Natural killer cell treated with Interleukin-12 subunit alpha and Interleukin-12 subunit beta and Interleukin-15 and Interleukin-18, amount 100 ng/mL, for 72 hours (primary cell): ENCODE results near the gene VEGFB. TPM values are rescaled to one million over a fixed set of nuclear protein-coding genes. Genes with fewer than 3 reads are reported as not detected.

ENCODE experiments used
- ATAC-seq, 2 donors: fragments of 150-1000 bp; cut with Tn5 transposase in 1 of 2; sonication (Bioruptor Pico), chemical (Tn5 transposase) in 1 of 2; 2 replicates each; pipeline ENCODE4 v1.10.0; 2021
- DNase-seq: peaks from one replicate; pipeline ENCODE4 v3.0.0; 2022; ENCODE audit warnings: low spot score
- H3K27ac Mint-ChIP-seq, 2 donors: 1 replicate in 1 of 2; 2 replicates in 1 of 2; pipeline ENCODE4 v1.8.0; 2022; ENCODE audit warnings: mixed read lengths in 2 of 2, mild to moderate bottlenecking in 1 of 2, moderate library complexity in 1 of 2
- H3K27me3 Mint-ChIP-seq, 2 donors: 1 replicate in 1 of 2; 2 replicates in 1 of 2; pipeline ENCODE4 v1.8.0; 2022; ENCODE audit warnings: mixed read lengths in 2 of 2
- H3K36me3 Mint-ChIP-seq: one replicate; pipeline ENCODE4 v1.8.0; 2022; ENCODE audit warnings: mixed read lengths
- H3K4me1 Mint-ChIP-seq, 2 donors: 1 replicate in 1 of 2; 2 replicates in 1 of 2; pipeline ENCODE4 v1.8.0; 2022; ENCODE audit warnings: low read depth in 2 of 2, mixed read lengths in 2 of 2, mild to moderate bottlenecking in 1 of 2
- H3K4me3 Mint-ChIP-seq: one replicate; pipeline ENCODE4 v1.8.0; 2022; ENCODE audit warnings: mixed read lengths
- H3K9me3 Mint-ChIP-seq: 2 replicates; pipeline ENCODE4 v1.8.0; 2022; ENCODE audit warnings: mixed read lengths
- total RNA-seq, 2 donors: library from RNA; stranded (reverse); gene quantifications; one replicate each; pipeline ENCODE4 v1.2.3, GENCODE V29; 2022

The VEGFB gene
- total RNA-seq, 2 donors from 2014 or later = 38.7 to 42.3 TPM

DNA sequence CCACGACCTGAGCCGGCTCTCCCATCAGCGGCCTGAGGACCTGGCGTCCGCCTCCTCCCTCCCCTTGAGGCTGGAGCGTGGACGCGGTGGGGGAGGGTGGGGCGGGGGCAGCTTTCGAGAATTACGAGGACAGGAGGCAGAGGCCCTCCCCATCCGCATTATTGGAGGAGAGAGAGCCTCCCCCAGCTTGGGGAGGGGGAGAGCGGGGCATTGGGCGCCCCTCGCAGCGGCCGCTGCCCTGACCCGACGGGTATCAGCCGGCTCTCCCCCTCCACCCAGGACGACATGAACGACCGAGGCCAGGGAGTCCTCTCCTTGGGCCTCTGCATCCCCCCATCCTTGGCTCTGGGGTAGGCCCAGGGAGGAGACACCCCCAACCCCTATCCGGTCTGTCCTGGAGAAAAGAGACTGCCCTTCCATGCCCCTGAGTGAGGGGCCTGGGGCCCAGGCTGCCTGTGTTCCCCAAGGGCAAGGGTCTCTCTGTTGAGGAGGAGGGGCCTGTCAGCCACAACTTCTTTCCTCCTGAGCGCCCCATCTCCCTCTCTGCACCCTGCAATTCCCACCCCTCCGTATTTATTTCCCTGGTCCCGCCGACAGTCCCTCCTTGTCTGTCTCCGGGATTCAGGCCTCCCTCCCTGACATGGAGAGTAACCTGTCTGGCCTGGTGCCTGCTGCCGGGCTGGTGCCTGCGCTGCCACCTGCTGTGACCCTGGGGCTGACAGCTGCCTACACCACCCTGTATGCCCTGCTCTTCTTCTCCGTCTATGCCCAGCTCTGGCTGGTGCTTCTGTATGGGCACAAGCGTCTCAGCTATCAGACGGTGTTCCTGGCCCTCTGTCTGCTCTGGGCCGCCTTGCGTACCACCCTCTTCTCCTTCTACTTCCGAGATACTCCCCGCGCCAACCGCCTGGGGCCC lies 51.8 kb downstream of the VEGFB start:
- no peak for ATAC-seq
- H3K36me3 Mint-ChIP-seq = no peaks in the 10 kb centered on the region
- H3K4me3 Mint-ChIP-seq = peak overlapping the region; percentile 84
- peaks cover 6 to 8% of the 10 kb centered on the region in 2 donors for H3K27me3 Mint-ChIP-seq
- DNase-seq = no peak
- H3K27ac Mint-ChIP-seq = peak overlapping the region; percentile 82
- H3K4me1 Mint-ChIP-seq = peaks cover 19 to 24% of the 10 kb centered on the region in 2 donors
- H3K9me3 Mint-ChIP-seq = no peaks in the 10 kb centered on the region

DNA sequence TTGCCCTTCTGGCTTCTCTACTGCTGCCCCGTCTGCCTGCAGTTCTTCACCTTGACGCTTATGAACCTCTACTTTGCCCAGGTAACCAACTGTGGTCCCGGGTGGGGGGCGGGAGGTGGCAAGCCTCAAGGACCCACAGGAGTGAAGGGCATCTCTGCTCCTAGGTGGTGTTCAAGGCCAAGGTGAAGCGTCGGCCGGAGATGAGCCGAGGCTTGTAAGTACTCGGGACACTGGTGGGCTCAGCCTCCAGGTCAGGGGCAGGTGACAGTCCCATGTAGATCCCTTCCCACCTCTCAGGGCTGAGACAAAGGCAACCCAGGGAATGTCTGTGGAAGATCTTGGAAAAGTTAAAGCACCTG lies 52.4 kb downstream of the VEGFB start:
- no peaks in the 10 kb centered on the region for H3K36me3 Mint-ChIP-seq
- H3K27ac Mint-ChIP-seq = peak overlapping the region; percentile 73 to 82
- ATAC-seq = no peak
- peaks cover 6 to 8% of the 10 kb centered on the region in 2 donors for H3K27me3 Mint-ChIP-seq
- peaks cover 19% of the 10 kb centered on the region in 2 donors for H3K4me1 Mint-ChIP-seq
- no peaks in the 10 kb centered on the region for H3K9me3 Mint-ChIP-seq
- no peak for DNase-seq
- H3K4me3 Mint-ChIP-seq = peak overlapping the region; percentile 84

DNA sequence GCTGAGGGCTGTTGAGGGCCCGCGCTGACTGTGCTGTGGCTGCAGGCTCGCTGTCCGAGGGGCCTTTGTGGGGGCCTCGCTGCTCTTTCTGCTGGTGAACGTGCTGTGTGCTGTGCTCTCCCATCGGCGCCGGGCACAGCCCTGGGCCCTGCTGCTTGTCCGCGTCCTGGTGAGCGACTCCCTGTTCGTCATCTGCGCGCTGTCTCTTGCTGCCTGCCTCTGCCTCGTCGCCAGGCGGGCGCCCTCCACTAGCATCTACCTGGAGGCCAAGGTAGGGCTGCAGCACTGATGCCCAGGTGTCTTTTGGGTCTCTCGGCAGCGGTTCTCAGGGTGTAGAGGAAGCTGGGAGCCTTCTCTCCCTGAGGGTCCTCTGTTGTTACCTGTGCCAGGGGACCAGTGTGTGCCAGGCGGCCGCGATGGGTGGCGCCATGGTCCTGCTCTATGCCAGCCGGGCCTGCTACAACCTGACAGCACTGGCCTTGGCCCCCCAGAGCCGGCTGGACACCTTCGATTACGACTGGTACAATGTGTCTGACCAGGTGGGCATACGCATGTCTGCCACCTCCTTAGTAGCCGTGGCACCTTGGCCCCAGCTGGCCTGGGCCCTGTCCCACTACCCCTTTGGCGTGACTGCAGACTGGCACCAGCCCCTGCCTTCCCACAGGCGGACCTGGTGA lies 53.4 kb downstream of the VEGFB start:
- H3K4me3 Mint-ChIP-seq = no peak overlapping the region
- no peak overlapping the region for H3K27ac Mint-ChIP-seq
- DNase-seq = no peak
- H3K9me3 Mint-ChIP-seq = no peaks in the 10 kb centered on the region
- H3K4me1 Mint-ChIP-seq = peaks cover 18 to 19% of the 10 kb centered on the region in 2 donors
- no peak for ATAC-seq
- no peaks in the 10 kb centered on the region for H3K36me3 Mint-ChIP-seq
- H3K27me3 Mint-ChIP-seq = peaks cover 10 to 11% of the 10 kb centered on the region in 2 donors

DNA sequence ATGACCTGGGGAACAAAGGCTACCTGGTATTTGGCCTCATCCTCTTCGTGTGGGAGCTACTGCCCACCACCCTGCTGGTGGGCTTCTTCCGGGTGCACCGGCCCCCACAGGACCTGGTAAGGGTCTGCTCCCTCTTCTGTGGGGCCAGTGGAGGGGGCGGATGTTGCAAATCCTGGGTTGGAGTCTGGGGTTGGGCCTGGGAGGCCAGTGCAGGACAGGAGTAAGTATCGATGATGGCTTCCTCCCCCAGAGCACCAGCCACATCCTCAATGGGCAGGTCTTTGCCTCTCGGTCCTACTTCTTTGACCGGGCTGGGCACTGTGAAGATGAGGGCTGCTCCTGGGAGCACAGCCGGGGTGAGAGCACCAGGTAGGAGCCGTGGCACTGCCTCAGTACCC lies 54.0 kb downstream of the VEGFB start:
- no peaks in the 10 kb centered on the region for H3K9me3 Mint-ChIP-seq
- no peak overlapping the region for H3K4me3 Mint-ChIP-seq
- no peaks in the 10 kb centered on the region for H3K36me3 Mint-ChIP-seq
- no peak overlapping the region for H3K27ac Mint-ChIP-seq
- DNase-seq (no peak), ATAC-seq (no peak)
- H3K27me3 Mint-ChIP-seq = peaks cover 14 to 17% of the 10 kb centered on the region in 2 donors
- peaks cover 16 to 19% of the 10 kb centered on the region in 2 donors for H3K4me1 Mint-ChIP-seq

Other genes starting within 250 kb of the VEGFB start
- 10 to 100 TPM; 87.8 to 96.6 TPM for gene OTUB1, start 248.1 kb upstream of the VEGFB start, total RNA-seq
- not detected for gene FLRT1, start 198.7 kb upstream of the VEGFB start, total RNA-seq
- gene MACROD1, start 68.5 kb upstream of the VEGFB start, total RNA-seq = 10 to 100 TPM in 1 of 2 donors, 1 to 10 TPM in 1; 3.0 to 12.7 TPM
- 100 to 1,000 TPM; 431 to 450 TPM for gene STIP1, start 48.4 kb upstream of the VEGFB start, total RNA-seq
- gene FERMT3, start 27.9 kb upstream of the VEGFB start, total RNA-seq = 100 to 1,000 TPM; 249 to 276 TPM
- gene TRPT1, start 8.4 kb upstream of the VEGFB start, total RNA-seq = 10 to 100 TPM; 30.5 to 35.7 TPM
- gene NUDT22, start 8.3 kb upstream of the VEGFB start, total RNA-seq = 100 to 1,000 TPM in 1 of 2 donors, 10 to 100 TPM in 1; 83.6 to 120 TPM
- 10 to 100 TPM; 31.2 to 33.0 TPM for gene DNAJC4, start 4.0 kb upstream of the VEGFB start, total RNA-seq
- gene FKBP2, start 6.5 kb downstream of the VEGFB start, total RNA-seq = 10 to 100 TPM; 33.1 to 53.5 TPM
- gene PPP1R14B, start 12.4 kb downstream of the VEGFB start, total RNA-seq = 100 to 1,000 TPM; 130 to 236 TPM
- gene PLCB3, start 16.9 kb downstream of the VEGFB start, total RNA-seq = 10 to 100 TPM; 13.9 to 16.4 TPM
- gene BAD, start 50.1 kb downstream of the VEGFB start, total RNA-seq = 10 to 100 TPM; 29.5 to 46.9 TPM
- gene GPR137, start 51.3 kb downstream of the VEGFB start, total RNA-seq = 10 to 100 TPM; 40.9 to 62.7 TPM
- gene KCNK4, start 56.7 kb downstream of the VEGFB start, total RNA-seq = not detected
- not detected for gene CATSPERZ, start 65.8 kb downstream of the VEGFB start, total RNA-seq
- 100 to 1,000 TPM in 1 of 2 donors, 10 to 100 TPM in 1; 67.2 to 116 TPM for gene ESRRA, start 70.9 kb downstream of the VEGFB start, total RNA-seq
- 100 to 1,000 TPM; 171 to 203 TPM for gene TRMT112, start 83.0 kb downstream of the VEGFB start, total RNA-seq
- 100 to 1,000 TPM in 1 of 2 donors, 10 to 100 TPM in 1; 83.5 to 116 TPM for gene PRDX5, start 83.5 kb downstream of the VEGFB start, total RNA-seq
- gene CCDC88B, start 105.6 kb downstream of the VEGFB start, total RNA-seq = 100 to 1,000 TPM; 172 to 224 TPM
- 10 to 100 TPM; 20.7 to 29.5 TPM for gene RPS6KA4, start 124.6 kb downstream of the VEGFB start, total RNA-seq